ENCODE measurements around the gene TRIM45.
A peak's percentile ranks its signal among the peaks of the same experiment; 100 is the strongest.

Gene TRIM45

DNA sequence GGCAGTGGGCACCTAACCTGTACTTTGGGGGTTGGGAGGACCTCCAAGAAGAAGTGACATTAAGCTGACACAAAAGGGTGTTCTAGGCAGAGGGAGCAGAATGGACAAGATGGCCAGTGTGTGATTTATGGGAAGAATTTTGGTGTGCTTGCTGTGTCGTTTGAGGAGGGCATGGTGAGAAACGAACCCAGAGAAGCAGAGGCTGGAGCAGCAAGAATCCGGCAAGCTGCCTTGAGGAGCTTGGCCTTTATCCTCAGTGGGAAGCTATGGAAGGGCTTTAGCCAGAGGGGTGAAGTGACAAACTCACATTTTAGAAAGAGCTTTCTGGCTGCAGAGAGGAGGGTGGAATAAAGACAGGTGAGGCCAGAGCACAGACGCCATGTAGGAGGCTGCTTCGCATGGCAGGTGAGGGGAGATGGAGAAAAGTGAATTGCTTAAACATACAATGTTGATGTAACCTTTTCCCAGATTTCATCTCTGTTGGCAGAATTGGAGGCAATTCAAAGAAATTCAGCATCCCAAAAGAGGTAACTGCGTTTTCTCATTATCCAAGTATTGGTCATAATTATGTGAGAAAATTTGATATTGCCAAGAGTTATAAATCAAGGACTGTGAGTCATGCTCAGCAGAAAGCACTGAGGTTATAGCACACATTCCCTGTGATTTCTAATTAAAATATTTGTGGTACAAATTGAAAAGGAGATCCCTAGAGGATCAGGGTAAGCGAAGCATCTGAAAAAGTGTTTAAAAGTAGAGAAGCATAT, 26.5 kb downstream of the TRIM45 start:
- no peak overlapping the region for H3K4me3 ChIP-seq (ENCODE audit: low read depth, low read length)
- in situ Hi-C loops (cut with HindIII; ENCODE audit: low sequenced_read_pairs): no loop called here
- peak; percentile 87 for DNase-seq (ENCODE audit: low read depth, low spot score)
- TF ChIP-seq CTCF (IDR thresholded peaks at IDR 0.05; ENCODE audit: low read depth, low read length): no peak

DNA sequence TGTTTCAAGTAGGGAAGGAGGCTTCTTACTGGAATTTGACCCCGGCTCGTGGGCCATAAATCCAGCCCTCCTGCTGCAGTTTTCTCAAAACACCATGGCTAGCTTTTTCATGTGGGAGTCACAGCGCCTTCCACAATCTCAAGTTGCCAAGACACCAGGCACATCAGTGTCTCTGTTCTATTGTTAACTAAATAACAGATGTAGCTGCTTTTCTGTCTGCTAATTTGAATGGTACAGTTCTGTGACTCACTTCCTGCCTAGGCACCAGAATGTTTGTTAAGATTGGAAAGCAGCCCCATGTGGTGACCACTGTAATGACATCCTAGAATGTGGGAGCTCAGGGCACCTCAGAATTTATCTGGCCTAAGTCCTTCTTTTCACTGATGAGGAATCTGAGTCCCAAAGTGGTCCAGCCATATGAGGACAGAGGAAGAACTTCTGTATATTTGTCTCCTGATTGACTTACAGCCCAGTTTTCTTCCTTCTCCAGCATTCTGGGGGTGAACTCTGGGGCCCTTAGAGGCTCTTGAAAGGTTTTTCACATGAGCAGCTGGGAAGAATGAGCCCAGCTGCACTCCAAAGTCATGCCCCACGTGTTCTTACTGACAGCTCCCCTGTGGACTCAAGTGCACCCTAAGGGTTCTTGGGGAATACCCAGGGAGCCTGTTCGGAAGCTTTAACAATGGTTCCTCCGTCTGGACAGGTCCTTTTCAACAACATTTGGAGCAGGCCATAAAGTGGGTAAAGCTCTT, 27.5 kb downstream of the TRIM45 start:
- peak; percentile 48 for TF ChIP-seq CTCF (IDR thresholded peaks at IDR 0.05; ENCODE audit: low read depth, low read length)
- H3K4me3 ChIP-seq (ENCODE audit: low read depth, low read length): no peak overlapping the region
- in situ Hi-C loops (cut with HindIII; ENCODE audit: low sequenced_read_pairs): no loop called here
- DNase-seq (ENCODE audit: low read depth, low spot score): peak; percentile 94

- no peak overlapping the region for H3K4me3 ChIP-seq (ENCODE audit: low read depth, low read length)
- peak; percentile 97 for DNase-seq (ENCODE audit: low read depth, low spot score)
- no peak for TF ChIP-seq CTCF (IDR thresholded peaks at IDR 0.05; ENCODE audit: low read depth, low read length)
- in situ Hi-C loops (cut with HindIII; ENCODE audit: low sequenced_read_pairs): no loop called here
Measured at GRCh38 chr1:117093091-117093534, 28.4 kb downstream of the TRIM45 start.

- no peak for DNase-seq (ENCODE audit: low read depth, low spot score)
- H3K4me3 ChIP-seq (ENCODE audit: low read depth, low read length): no peak overlapping the region
- in situ Hi-C loops (cut with HindIII; ENCODE audit: low sequenced_read_pairs): no loop called here
- TF ChIP-seq CTCF (IDR thresholded peaks at IDR 0.05; ENCODE audit: low read depth, low read length): no peak
Measured at GRCh38 chr1:117092594-117092993, 29.0 kb downstream of the TRIM45 start.

DNA sequence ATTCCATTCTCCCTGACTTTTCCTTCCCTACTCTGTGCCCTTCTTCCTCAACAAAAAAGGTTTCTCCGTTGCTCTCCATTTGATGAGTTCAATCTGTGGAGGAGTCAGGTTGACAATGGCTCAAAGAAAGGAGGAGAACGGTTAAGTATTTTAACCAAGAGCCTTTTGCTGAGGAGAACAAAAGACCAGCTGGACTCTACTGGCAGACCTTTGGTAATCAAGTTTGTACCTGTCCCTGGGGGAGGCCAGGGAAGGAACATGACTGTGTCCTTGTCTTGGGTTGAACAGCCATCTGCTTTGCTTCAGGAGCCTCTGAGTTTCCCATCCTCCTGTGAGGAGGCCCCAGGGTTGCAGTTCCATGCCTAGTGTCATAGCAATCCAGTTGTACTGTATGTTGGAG, 31.6 kb downstream of the TRIM45 start:
- DNase-seq (ENCODE audit: low read depth, low spot score): no peak
- H3K4me3 ChIP-seq (ENCODE audit: low read depth, low read length): no peak overlapping the region
- TF ChIP-seq CTCF (IDR thresholded peaks at IDR 0.05; ENCODE audit: low read depth, low read length): no peak
- in situ Hi-C loops (cut with HindIII; ENCODE audit: low sequenced_read_pairs): no loop called here

- no peak for DNase-seq (ENCODE audit: low read depth, low spot score)
- H3K4me3 ChIP-seq (ENCODE audit: low read depth, low read length): no peak overlapping the region
- in situ Hi-C loops (cut with HindIII; ENCODE audit: low sequenced_read_pairs): no loop called here
- no peak for TF ChIP-seq CTCF (IDR thresholded peaks at IDR 0.05; ENCODE audit: low read depth, low read length)
Measured at GRCh38 chr1:117087686-117088085, 33.9 kb downstream of the TRIM45 start.
